Right lobe of liver (tissue), 6 donors: Measurements from ENCODE around the gene CTSS. TPM values are rescaled to one million over a fixed set of nuclear protein-coding genes. Genes with fewer than 3 reads are reported as not detected.

Source experiments
- ATAC-seq, 4 donors: fragments of 200-7000 bp; cut with Tn5 transposase; one replicate each; pipeline ENCODE4 v1.9.1; 2020; ENCODE audit warnings: mild to moderate bottlenecking in 4 of 4, moderate library complexity in 4 of 4
- DNase-seq, 3 donors: peaks; one replicate each; pipeline ENCODE4 v3.0.0-alpha.2; 2020
- H3K27ac ChIP-seq, 3 donors: fragments of 200-600 bp; one replicate each; pipeline ENCODE4 v1.8.0; 2022
- H3K27me3 ChIP-seq, 2 donors: fragments of 200-600 bp; one replicate each; pipeline ENCODE4 v1.8.0; 2022
- H3K36me3 ChIP-seq, 4 donors: fragments of 200-600 bp; sonication (generic) in 1 of 4; one replicate each; pipeline versions ENCODE4 v1.5.1 to v1.8.0; 2017 to 2022; ENCODE audit warnings: control low read depth in 1 of 4
- H3K4me1 ChIP-seq, 4 donors: fragments of 200-600 bp; sonication (generic) in 1 of 4; one replicate each; pipeline versions ENCODE4 v1.5.1 to v1.8.0; 2017 to 2022; ENCODE audit warnings: control low read depth in 1 of 4
- H3K4me3 ChIP-seq, 3 donors: fragments of 200-600 bp; one replicate each; pipeline ENCODE4 v1.8.0; 2022
- H3K9me3 ChIP-seq, 4 donors: fragments of 200-600 bp; sonication (generic) in 1 of 4; one replicate each; pipeline versions ENCODE4 v1.5.1 to v1.8.0; 2017 to 2022; ENCODE audit warnings: control low read depth in 1 of 4
- CTCF ChIP-seq, 4 donors: fragments of 200-600 bp in 3 of 4; fragments of 450-650 bp in 1 of 4; IDR thresholded peaks; one replicate each; pipeline versions ENCODE4 v1.5.1 to v1.8.0; 2016 to 2022; ENCODE audit warnings: antibody characterized with exemption in 4 of 4, mild to moderate bottlenecking in 2 of 4
- POLR2A ChIP-seq: fragments of 450-650 bp; IDR thresholded peaks from one replicate; pipeline ENCODE4 v1.6.1; 2017; ENCODE audit warnings: antibody characterized with exemption, mild to moderate bottlenecking
- WGBS: methylation state at CpG from one replicate; pipeline ENCODE4 v1.1.6; 2018; ENCODE audit warnings: low coverage, low lambda C conversion rate; ENCODE audit not compliant: insufficient coverage; ENCODE audit errors: missing lambda C conversion rate; 5-methylcytosine and 5-hydroxymethylcytosine counted together
- intact Hi-C, 2 donors: fragments of 100-400 bp; cut with DNase I; formaldehyde crosslinking; loops; one replicate each; pipeline versions ENCODE4 v1.11.2 to v1.14.1; 2022
- total RNA-seq, 6 experiments: library from RNA; depleted of rRNA in 2 of 6; stranded (reverse); fragments of >200 nt in 2 of 6; fragmentation: NEBNext Ultra II Directional in 3 of 6; extraction: Animal tissue kit (Norgen Biotek cat#: 25700) in 3 of 6; gene quantifications; one replicate each; pipeline versions ENCODE4 v1.1.0 to v1.2.4, GENCODE V29; 2016 to 2023
- donor health status: DM: no; HTN: yes; CAD: no.
- donor health status: DM: no; HTN: no; CAD: no.
- donor health status: DM: no; HTN: no; CAD: no.
- donor health status: DM: no; HTN: yes; CAD: no.
- donor health status: DM: no; HTN: yes; CAD: no.

Gene CTSS
- total RNA-seq, 6 experiments from 2014 or later, result 23.9 to 195 (median 61.4) TPM

GRCh38 chr1:150748878-150749719 lies 16.5 kb downstream of the CTSS start:
- TF ChIP-seq CTCF (IDR thresholded peaks at IDR 0.05) (no peak), POLR2A (no peak)
- Histone ChIP-seq H3K36me3 (peaks cover 0 to 9% (median 0%) of the 10 kb centered on the region in 4 donors), H3K27me3 (no peaks in the 10 kb centered on the region), H3K27ac (no peak overlapping the region), H3K4me3 (no peak overlapping the region), H3K4me1 (no peaks in the 10 kb centered on the region), H3K9me3 (no peaks in the 10 kb centered on the region)
- DNase-seq (no peak), ATAC-seq (no peak)
- WGBS, result 81% methylated on average over 11 of the region's 12 CpGs
- intact Hi-C loops, result no loop called here

- Histone ChIP-seq H3K4me1 (no peaks in the 10 kb centered on the region), H3K27me3 (no peaks in the 10 kb centered on the region), H3K36me3 (peaks cover 0 to 7% (median 0%) of the 10 kb centered on the region in 4 donors), H3K4me3 (no peak overlapping the region), H3K9me3 (no peaks in the 10 kb centered on the region), H3K27ac (no peak overlapping the region)
- 79% methylated on average over 3 of the region's 3 CpGs for WGBS
- intact Hi-C loops, result loop anchor here in 1 of 2 donors (10.0 kb wide), 1 partner anchor 65 kb away; no protein-coding TSS in a partner anchor
- no peak for TF ChIP-seq POLR2A
- TF ChIP-seq CTCF (IDR thresholded peaks at IDR 0.05), result no peak
- ATAC-seq (no peak), DNase-seq (no peak)
Measured at GRCh38 chr1:150730130-150730721, 35.4 kb downstream of the CTSS start.

GRCh38 chr1:150724336-150724735 lies 41.2 kb downstream of the CTSS start:
- intact Hi-C loops, result no loop called here
- 86% methylated on average over 2 of the region's 2 CpGs for WGBS
- Histone ChIP-seq H3K4me3 (no peak overlapping the region), H3K4me1 (no peaks in the 10 kb centered on the region), H3K27ac (no peak overlapping the region), H3K9me3 (no peaks in the 10 kb centered on the region), H3K27me3 (no peaks in the 10 kb centered on the region), H3K36me3 (no peaks in the 10 kb centered on the region)
- ATAC-seq, result no peak
- DNase-seq, result no peak
- TF ChIP-seq POLR2A, result no peak
- no peak for TF ChIP-seq CTCF (IDR thresholded peaks at IDR 0.05)

GRCh38 chr1:150720703-150721102 lies 44.9 kb downstream of the CTSS start, which contains the start of gene HORMAD1:
Gene HORMAD1 (minus strand): TSS chr1:150720895. CDS start chr1:150719505, 1,390 bp downstream.
- WGBS, result 92% methylated on average over 11 of the region's 24 CpGs
- no peak within 1 kb of the TSS for H3K27ac ChIP-seq
- no peak within 1 kb of the TSS for H3K4me3 ChIP-seq
- no peaks in the 10 kb centered on the region for H3K36me3 ChIP-seq
- no peaks in the 10 kb centered on the region for H3K27me3 ChIP-seq
- no peaks in the 10 kb centered on the region for H3K9me3 ChIP-seq
- no peak for DNase-seq
- intact Hi-C loops, result no loop called here
- no peak for TF ChIP-seq POLR2A
- TF ChIP-seq CTCF (IDR thresholded peaks at IDR 0.05), result no peak
- no peak for ATAC-seq
- no peaks in the 10 kb centered on the region for H3K4me1 ChIP-seq
